ENCODE results near the gene BIN2. TPM values are rescaled to one million over a fixed set of nuclear protein-coding genes. Genes with fewer than 3 reads are reported as not detected.

The BIN2 gene
- total and polyA plus RNA-seq, 2 of the 13 experiments (the other 11 are each of a cell fraction or from before 2014, with no cell fraction given), result not detected

DNA sequence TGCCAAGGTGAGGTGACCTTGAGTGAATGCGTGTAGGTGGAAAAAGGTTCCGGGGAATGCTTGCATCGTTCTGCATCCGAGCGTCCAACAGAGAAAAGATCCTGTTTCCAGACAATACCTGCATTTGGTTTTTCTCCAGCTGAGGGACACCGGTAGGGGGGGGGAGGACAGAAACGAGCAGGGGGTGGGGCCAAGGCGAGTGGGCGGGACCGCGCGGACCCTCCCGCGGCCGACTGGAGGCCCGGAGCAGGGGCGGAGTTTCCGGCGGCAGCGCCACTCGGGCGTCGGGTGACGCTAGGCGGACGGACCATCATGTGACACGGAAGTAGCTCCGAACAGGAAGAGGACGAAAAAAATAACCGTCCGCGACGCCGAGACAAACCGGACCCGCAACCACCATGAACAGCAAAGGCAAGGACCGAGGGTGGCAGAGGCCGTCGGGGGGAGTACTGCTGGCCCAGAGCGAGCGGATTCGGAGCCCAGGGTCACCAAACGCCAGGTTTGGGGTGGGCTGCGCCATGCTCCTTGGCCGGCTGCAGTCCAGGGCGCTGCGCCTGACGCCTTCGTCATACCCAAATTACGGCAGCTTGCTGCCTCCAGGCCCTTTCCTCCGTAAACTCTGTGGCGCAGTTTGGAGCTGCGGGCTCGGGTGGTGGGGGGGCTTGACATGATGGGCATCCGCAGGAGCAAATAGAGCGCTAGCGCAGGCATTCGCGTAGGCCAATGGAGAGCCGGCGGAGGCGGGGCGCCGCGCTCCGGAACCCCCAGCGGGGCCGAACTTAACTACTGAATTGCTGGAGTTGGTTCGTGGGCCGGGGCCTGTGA, 85.3 kb downstream of the BIN2 start, which contains the start of gene DAZAP2 (continued):
- TF ChIP-seq, protein P1, sequence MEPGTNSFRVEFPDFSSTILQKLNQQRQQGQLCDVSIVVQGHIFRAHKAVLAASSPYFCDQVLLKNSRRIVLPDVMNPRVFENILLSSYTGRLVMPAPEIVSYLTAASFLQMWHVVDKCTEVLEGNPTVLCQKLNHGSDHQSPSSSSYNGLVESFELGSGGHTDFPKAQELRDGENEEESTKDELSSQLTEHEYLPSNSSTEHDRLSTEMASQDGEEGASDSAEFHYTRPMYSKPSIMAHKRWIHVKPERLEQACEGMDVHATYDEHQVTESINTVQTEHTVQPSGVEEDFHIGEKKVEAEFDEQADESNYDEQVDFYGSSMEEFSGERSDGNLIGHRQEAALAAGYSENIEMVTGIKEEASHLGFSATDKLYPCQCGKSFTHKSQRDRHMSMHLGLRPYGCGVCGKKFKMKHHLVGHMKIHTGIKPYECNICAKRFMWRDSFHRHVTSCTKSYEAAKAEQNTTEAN (CRISPR knock-in tag; conservative IDR thresholded peaks at IDR 0.05), result peak; percentile 60; the same call in 1 of the 2 replicates
- TF ChIP-seq, protein P2, sequence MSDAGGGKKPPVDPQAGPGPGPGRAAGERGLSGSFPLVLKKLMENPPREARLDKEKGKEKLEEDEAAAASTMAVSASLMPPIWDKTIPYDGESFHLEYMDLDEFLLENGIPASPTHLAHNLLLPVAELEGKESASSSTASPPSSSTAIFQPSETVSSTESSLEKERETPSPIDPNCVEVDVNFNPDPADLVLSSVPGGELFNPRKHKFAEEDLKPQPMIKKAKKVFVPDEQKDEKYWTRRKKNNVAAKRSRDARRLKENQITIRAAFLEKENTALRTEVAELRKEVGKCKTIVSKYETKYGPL (CRISPR knock-in tag; IDR thresholded peaks at IDR 0.05), result 0 out of 2 replicates have a peak, but pooled peaks have one; percentile 45
- TF ChIP-seq TSC22D2 (CRISPR knock-in tag; IDR thresholded peaks at IDR 0.05; ENCODE audit: borderline replicate concordance) (peak; percentile 52; the same call in 1 of the 2 replicates), ASH2L (IDR thresholded peaks at IDR 0.05; ENCODE audit: insufficient read length, low read depth, low read length) (peak; percentile 96), KLF11 (CRISPR knock-in tag; IDR thresholded peaks at IDR 0.05) (peak; percentile 52; the same call in 1 of the 2 replicates), PAWR (CRISPR knock-in tag; IDR thresholded peaks at IDR 0.05; ENCODE audit: borderline replicate concordance) (no peak), ZC3H4 (CRISPR knock-in tag; IDR thresholded peaks at IDR 0.05; ENCODE audit: borderline replicate concordance) (no peak)
- TF ChIP-seq, protein P3, sequence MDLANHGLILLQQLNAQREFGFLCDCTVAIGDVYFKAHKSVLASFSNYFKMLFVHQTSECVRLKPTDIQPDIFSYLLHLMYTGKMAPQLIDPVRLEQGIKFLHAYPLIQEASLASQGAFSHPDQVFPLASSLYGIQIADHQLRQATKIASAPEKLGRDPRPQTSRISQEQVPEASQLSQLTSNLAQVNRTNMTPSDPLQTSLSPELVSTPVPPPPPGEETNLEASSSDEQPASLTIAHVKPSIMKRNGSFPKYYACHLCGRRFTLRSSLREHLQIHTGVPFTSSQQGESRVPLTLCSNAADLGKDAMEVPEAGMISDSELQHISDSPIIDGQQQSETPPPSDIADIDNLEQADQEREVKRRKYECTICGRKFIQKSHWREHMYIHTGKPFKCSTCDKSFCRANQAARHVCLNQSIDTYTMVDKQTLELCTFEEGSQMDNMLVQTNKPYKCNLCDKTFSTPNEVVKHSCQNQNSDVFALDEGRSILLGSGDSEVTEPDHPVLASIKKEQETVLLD (CRISPR knock-in tag; IDR thresholded peaks at IDR 0.05; ENCODE audit: low read depth), result no peak

All from HepG2 (cell line).